Kidney (tissue), 14 donors: Measurements from ENCODE around the gene EPHA6. TPM values are rescaled to one million over a fixed set of nuclear protein-coding genes. Genes with fewer than 3 reads are reported as not detected.

Experiments
- DNase-seq, 5 donors: peaks; one replicate each; pipeline ENCODE4 v3.0.0-alpha.2; 2013 to 2020
- FAIRE-seq: peaks from 2 replicates; lab custom pipeline; 2012; peaks lifted over from hg19 to GRCh38; lab: Jason Lieb, UNC
- H3K27ac ChIP-seq, 2 donors: one replicate each; pipeline ENCODE4 v1.7.0; 2013; ENCODE audit warnings: low read depth in 2 of 2, low read length in 2 of 2, inconsistent platforms in 1 of 2
- H3K27me3 ChIP-seq: one replicate; pipeline ENCODE4 v1.7.1; 2013; ENCODE audit warnings: low read length, inconsistent platforms; ENCODE audit not compliant: control insufficient read depth, insufficient read depth
- H3K36me3 ChIP-seq, 3 donors: one replicate each; pipeline versions ENCODE4 v1.7.0 to v1.7.1; 2013; ENCODE audit warnings: low read length in 3 of 3, control low read depth in 1 of 3, inconsistent platforms in 1 of 3; ENCODE audit not compliant: insufficient read depth in 3 of 3, control insufficient read depth in 2 of 3
- H3K4me1 ChIP-seq, 3 donors: one replicate each; pipeline versions ENCODE4 v1.7.0 to v1.7.1; 2013; ENCODE audit warnings: low read length in 3 of 3, inconsistent platforms in 1 of 3, low read depth in 1 of 3; ENCODE audit not compliant: control insufficient read depth in 2 of 3, insufficient read depth in 2 of 3
- H3K4me3 ChIP-seq, 3 donors: one replicate each; pipeline versions ENCODE4 v1.7.0 to v1.8.1; 2013; ENCODE audit warnings: low read length in 3 of 3, control low read depth in 1 of 3, inconsistent platforms in 1 of 3
- H3K9ac ChIP-seq, 3 donors: one replicate each; pipeline versions ENCODE4 v1.7.0 to v1.7.1; 2013; ENCODE audit warnings: low read length in 3 of 3, control low read depth in 1 of 3, inconsistent platforms in 1 of 3
- H3K9me3 ChIP-seq, 3 donors: one replicate each; pipeline versions ENCODE4 v1.7.0 to v1.7.1; 2013; ENCODE audit warnings: low read length in 3 of 3, control low read depth in 1 of 3, inconsistent platforms in 1 of 3; ENCODE audit not compliant: control insufficient read depth in 2 of 3, insufficient read depth in 1 of 3
- CTCF ChIP-seq: IDR thresholded peaks from 3 replicates; pipeline ENCODE4 v1.5.1; 2012; ENCODE audit warnings: mild to moderate bottlenecking, moderate library complexity, borderline replicate concordance; ENCODE audit not compliant: insufficient read depth; ENCODE audit errors: extremely low read depth
- intact Hi-C: fragments of 100-400 bp; cut with DNase I; formaldehyde crosslinking; loops from one replicate; pipeline ENCODE4 v1.11.1; 2022
- polyA plus RNA-seq: library from polyadenylated mRNA; stranded (reverse); fragments of 350-450 nt; fragmentation: Illumina TruSeq; extraction: RNeasy Lipid Tissue Mini Kit (QIAGEN cat#74804); gene quantifications from one replicate; pipeline ENCODE4 v1.2.3, GENCODE V29; 2014; ENCODE audit warnings: low read depth, low replicate concordance; ENCODE audit not compliant: insufficient read depth
- total RNA-seq: library from RNA; stranded (reverse); fragmentation: NEBNext Ultra II Directional; extraction: Animal tissue kit (Norgen Biotek cat#: 25700); gene quantifications from one replicate; pipeline ENCODE4 v1.2.1, GENCODE V29; 2021
- donor health status: control.
- donor health status: control.
- donor health status: control.
- donor health status: control.
- donor health status: control.
- donor health status: DM: yes; HTN: yes; CAD: no.
- donor health status: Normal renal cell carcinoma (clear cell type).

The EPHA6 gene
- total and polyA plus RNA-seq, 2 donors from 2014 or later = 0.66 TPM; not detected in 1

DNA sequence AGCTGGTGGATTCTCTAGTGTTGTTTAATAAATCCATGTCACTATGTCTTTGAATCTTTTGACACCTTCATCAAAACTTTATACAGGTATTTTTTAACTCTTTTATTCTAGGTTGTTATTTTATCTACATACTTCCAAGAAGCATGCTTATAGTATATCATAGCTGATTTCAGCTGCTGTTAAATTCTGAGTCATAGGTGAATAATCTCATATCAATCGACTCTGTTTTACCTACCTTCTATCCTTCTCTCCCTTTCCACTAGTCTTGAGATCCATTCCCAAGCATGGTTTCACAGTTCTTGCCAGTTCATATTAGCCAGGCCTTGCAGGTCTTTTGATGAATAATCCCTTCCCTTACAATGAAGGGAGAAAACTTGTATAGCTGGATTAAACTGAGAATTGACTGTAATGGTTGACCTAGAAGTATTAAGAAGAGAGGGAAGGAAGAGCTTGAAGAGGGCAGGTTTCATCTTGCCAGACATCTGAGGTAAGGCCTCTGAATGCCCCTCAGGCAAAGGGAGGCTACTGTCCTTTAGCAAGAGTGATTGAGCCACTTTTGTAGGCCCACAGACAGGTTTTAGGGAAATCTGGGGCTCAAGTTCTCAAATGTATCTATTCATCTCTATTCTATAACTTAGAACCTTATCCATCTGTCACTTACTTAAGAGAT lies 146.4 kb downstream of the EPHA6 start:
- H3K27ac ChIP-seq = no peak overlapping the region
- TF ChIP-seq CTCF = no peak
- H3K36me3 ChIP-seq = no peaks in the 10 kb centered on the region
- DNase-seq = no peak
- no peak overlapping the region for H3K4me3 ChIP-seq
- intact Hi-C loops = no loop called here
- no peaks in the 10 kb centered on the region for H3K9me3 ChIP-seq
- H3K4me1 ChIP-seq = no peaks in the 10 kb centered on the region
- H3K27me3 ChIP-seq = no peaks in the 10 kb centered on the region
- H3K9ac ChIP-seq = no peak overlapping the region
- no peak for FAIRE-seq

DNA sequence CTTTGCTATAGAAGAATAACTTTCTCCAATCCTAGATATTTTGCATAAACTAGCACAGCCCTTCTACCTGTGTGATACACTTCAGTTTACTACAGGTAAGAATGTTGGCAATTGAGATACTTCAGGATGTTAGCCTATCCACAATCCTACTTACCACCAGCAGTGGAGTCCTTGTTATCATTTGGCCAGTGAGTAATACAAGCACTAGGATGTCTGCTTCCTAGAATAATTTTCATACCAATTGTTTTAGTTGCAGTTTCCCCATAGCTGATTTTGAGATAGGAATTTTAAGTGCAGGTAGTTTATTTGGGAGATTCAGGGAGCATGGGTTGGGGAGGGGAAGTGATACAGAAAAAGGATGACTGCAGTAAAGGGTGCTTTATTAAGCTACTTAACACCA lies 147.2 kb downstream of the EPHA6 start:
- no peaks in the 10 kb centered on the region for H3K4me1 ChIP-seq
- no peak overlapping the region for H3K9ac ChIP-seq
- DNase-seq = no peak
- H3K27me3 ChIP-seq = no peaks in the 10 kb centered on the region
- H3K27ac ChIP-seq = no peak overlapping the region
- no peak overlapping the region for H3K4me3 ChIP-seq
- intact Hi-C loops = no loop called here
- no peak for TF ChIP-seq CTCF
- H3K9me3 ChIP-seq = no peaks in the 10 kb centered on the region
- no peaks in the 10 kb centered on the region for H3K36me3 ChIP-seq
- no peak for FAIRE-seq

DNA sequence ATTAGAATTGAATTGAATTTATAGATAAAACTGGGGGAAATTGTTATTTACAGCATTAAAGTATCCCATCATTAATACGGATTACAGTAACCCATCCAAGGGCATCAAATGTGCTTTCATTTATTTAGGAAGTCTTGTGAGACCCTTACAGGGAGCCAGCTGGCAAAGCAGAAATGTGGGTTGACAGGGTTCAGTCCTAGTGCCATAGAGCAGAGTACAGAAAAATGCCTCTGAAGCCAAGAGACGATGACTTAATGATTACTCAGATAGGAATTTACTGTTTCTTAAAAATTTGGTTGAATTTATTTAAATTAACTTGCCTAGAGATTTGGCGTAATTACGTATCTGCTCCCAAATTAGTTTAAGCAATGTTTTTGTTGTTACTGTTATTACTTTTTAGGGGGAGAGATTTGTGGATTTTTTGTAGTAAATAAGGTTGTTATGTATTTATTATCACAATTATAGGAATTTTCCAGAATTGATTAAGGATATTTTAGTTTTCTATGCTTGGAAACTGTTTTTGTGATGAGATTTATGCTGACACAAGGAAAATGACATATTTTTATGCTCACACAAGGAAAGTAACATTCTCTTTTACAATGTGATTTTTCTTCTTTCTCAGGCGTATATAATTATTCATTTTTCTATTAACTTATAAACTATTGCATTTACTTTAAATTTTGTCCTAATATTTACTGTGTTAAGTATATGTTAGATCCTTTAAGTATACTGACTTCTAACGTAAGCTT lies 152.0 kb downstream of the EPHA6 start:
- intact Hi-C loops = no loop called here
- H3K9ac ChIP-seq = no peak overlapping the region
- TF ChIP-seq CTCF = no peak
- H3K4me1 ChIP-seq = no peaks in the 10 kb centered on the region
- H3K9me3 ChIP-seq = no peaks in the 10 kb centered on the region
- H3K27me3 ChIP-seq = no peaks in the 10 kb centered on the region
- H3K4me3 ChIP-seq = no peak overlapping the region
- H3K36me3 ChIP-seq = no peaks in the 10 kb centered on the region
- no peak for FAIRE-seq
- no peak overlapping the region for H3K27ac ChIP-seq
- no peak for DNase-seq
